Measurements from ENCODE around the gene EID2B. TPM values are rescaled to one million over a fixed set of nuclear protein-coding genes. Genes with fewer than 3 reads are reported as not detected.

EID2B gene
- total RNA-seq, 2 experiments from 2014 or later, result 4.7 to 7.4 TPM

GRCh38 chr19:39544911-39545310 lies 12.3 kb upstream of the EID2B start:
- Mint-ChIP-seq H3K27me3 (peaks cover 2% of the 10 kb centered on the region), H3K27ac (peak overlapping the region; percentile 58), H3K9me3 (ENCODE audit: low read depth) (no peaks in the 10 kb centered on the region), H3K4me3 (no peak overlapping the region), H3K4me1 (peaks cover 34% of the 10 kb centered on the region), H3K36me3 (no peaks in the 10 kb centered on the region)
- DNase-seq (no peak), ATAC-seq (no peak)
- CTCF ChIA-PET, result interaction anchor here (1.4 to 2.0 kb wide), 2 partner anchors 10 to 127 kb away, joined by 5 to 6 read pairs; no protein-coding TSS in a partner anchor

GRCh38 chr19:39544226-39544903 lies 11.7 kb upstream of the EID2B start:
- CTCF ChIA-PET, result interaction anchor here (1.4 to 2.0 kb wide), 3 partner anchors 10 to 127 kb away, joined by 5 to 6 read pairs (median 6); partner anchors contain the start of gene EID2B
- Mint-ChIP-seq H3K4me1 (peaks cover 34% of the 10 kb centered on the region), H3K36me3 (no peaks in the 10 kb centered on the region), H3K9me3 (ENCODE audit: low read depth) (no peaks in the 10 kb centered on the region), H3K4me3 (no peak overlapping the region), H3K27ac (peak overlapping the region; percentile 58), H3K27me3 (peaks cover 2% of the 10 kb centered on the region)
- ATAC-seq, result no peak
- DNase-seq, result no peak

- Mint-ChIP-seq H3K27me3 (peaks cover 2% of the 10 kb centered on the region), H3K27ac (no peak overlapping the region), H3K36me3 (peaks cover under 1% of the 10 kb centered on the region), H3K9me3 (ENCODE audit: low read depth) (no peaks in the 10 kb centered on the region), H3K4me1 (peaks cover 41% of the 10 kb centered on the region), H3K4me3 (no peak overlapping the region)
- DNase-seq, result no peak
- ATAC-seq, result no peak
- CTCF ChIA-PET, result interaction anchor here (1.6 kb wide), 1 partner anchor 11 kb away, joined by 6 read pairs; the partner anchor contains the start of gene EID2B
Measured at GRCh38 chr19:39543477-39543857, 10.8 kb upstream of the EID2B start.

- no peaks in the 10 kb centered on the region for H3K9me3 Mint-ChIP-seq (ENCODE audit: low read depth)
- H3K36me3 Mint-ChIP-seq, result peaks cover 9% of the 10 kb centered on the region
Measured at GRCh38 chr19:39542206-39542605, 9.6 kb upstream of the EID2B start.

GRCh38 chr19:39540333-39540673 lies 7.7 kb upstream of the EID2B start:
- peaks cover 50% of the 10 kb centered on the region for H3K4me1 Mint-ChIP-seq
- H3K36me3 Mint-ChIP-seq, result peaks cover 14% of the 10 kb centered on the region
- DNase-seq (no peak), ATAC-seq (no peak)
- CTCF ChIA-PET, result interaction anchor here (0.6 to 2.3 kb wide), 7 partner anchors 12 to 961 kb away, joined by 3 to 10 read pairs (median 4); partner anchors contain the start of gene SUPT5H
- H3K27ac Mint-ChIP-seq, result peak overlapping the region; percentile 91
- peaks cover 2% of the 10 kb centered on the region for H3K27me3 Mint-ChIP-seq
- no peaks in the 10 kb centered on the region for H3K9me3 Mint-ChIP-seq (ENCODE audit: low read depth)
- peak overlapping the region; percentile 84 for H3K4me3 Mint-ChIP-seq

More at GRCh38 chr19:39542206-39542605, 9.6 kb upstream of the EID2B start:
- Mint-ChIP-seq H3K27me3 (peaks cover 2% of the 10 kb centered on the region), H3K4me3 (no peak overlapping the region), H3K27ac (no peak overlapping the region), H3K4me1 (peaks cover 51% of the 10 kb centered on the region)
- no peak for ATAC-seq
- no peak for DNase-seq
- CTCF ChIA-PET, result interaction anchor here (1.1 to 2.3 kb wide), 5 partner anchors 9 to 129 kb away, joined by 3 to 10 read pairs (median 7); partner anchors contain the start of gene EID2B

GRCh38 chr19:39539518-39540332 lies 7.1 kb upstream of the EID2B start, which contains the start of gene EID2:
Gene EID2, minus strand, starts transcription at chr19:39540161. Its CDS starts 82 bp downstream, at chr19:39540079.
- H3K4me3 Mint-ChIP-seq, result peak within 1 kb of the TSS; percentile 84
- H3K9me3 Mint-ChIP-seq (ENCODE audit: low read depth), result no peaks in the 10 kb centered on the region
- peaks cover 14% of the 10 kb centered on the region for H3K36me3 Mint-ChIP-seq
- peak; percentile 96 for DNase-seq
- peak within 1 kb of the TSS; percentile 91 for H3K27ac Mint-ChIP-seq
- peaks cover 2% of the 10 kb centered on the region for H3K27me3 Mint-ChIP-seq
- H3K4me1 Mint-ChIP-seq, result peaks cover 46% of the 10 kb centered on the region
- peak; percentile 95 for ATAC-seq
- CTCF ChIA-PET, result interaction anchor here (0.6 to 1.9 kb wide), 12 partner anchors 11 to 961 kb away, joined by 3 to 6 read pairs (median 4); partner anchors contain the start of genes GMFG, RPS16 and SUPT5H

- DNase-seq (no peak), ATAC-seq (peak; percentile 2)
- Mint-ChIP-seq H3K4me1 (peaks cover 41% of the 10 kb centered on the region), H3K27me3 (peaks cover 2% of the 10 kb centered on the region), H3K27ac (peak overlapping the region; percentile 84), H3K4me3 (peak overlapping the region; percentile 84), H3K9me3 (ENCODE audit: low read depth) (no peaks in the 10 kb centered on the region), H3K36me3 (peaks cover 14% of the 10 kb centered on the region)
- CTCF ChIA-PET, result interaction anchor here (0.6 to 1.9 kb wide), 11 partner anchors 11 to 203 kb away, joined by 3 to 6 read pairs (median 4); partner anchors contain the start of genes GMFG and RPS16
Measured at GRCh38 chr19:39539165-39539517, 6.5 kb upstream of the EID2B start.

- ATAC-seq (no peak), DNase-seq (no peak)
- peaks cover 15% of the 10 kb centered on the region for H3K36me3 Mint-ChIP-seq
- peaks cover 37% of the 10 kb centered on the region for H3K4me1 Mint-ChIP-seq
- no peaks in the 10 kb centered on the region for H3K27me3 Mint-ChIP-seq
- H3K4me3 Mint-ChIP-seq, result no peak overlapping the region
- CTCF ChIA-PET, result interaction anchor here (1.0 to 4.7 kb wide), 11 partner anchors 8 to 423 kb away, joined by 3 to 59 read pairs (median 7); partner anchors contain the start of genes MED29, PAF1 and SUPT5H
- no peak overlapping the region for H3K27ac Mint-ChIP-seq
- no peaks in the 10 kb centered on the region for H3K9me3 Mint-ChIP-seq (ENCODE audit: low read depth)
Measured at GRCh38 chr19:39533791-39534190, 1.1 kb upstream of the EID2B start.

- H3K4me3 Mint-ChIP-seq, result peak overlapping the region; percentile 91
- H3K36me3 Mint-ChIP-seq, result peaks cover 14% of the 10 kb centered on the region
- no peaks in the 10 kb centered on the region for H3K9me3 Mint-ChIP-seq (ENCODE audit: low read depth)
- DNase-seq (no peak), ATAC-seq (peak; percentile 22)
- peaks cover 31% of the 10 kb centered on the region for H3K4me1 Mint-ChIP-seq
- peak overlapping the region; percentile 87 for H3K27ac Mint-ChIP-seq
- CTCF ChIA-PET, result interaction anchor here (0.9 to 4.7 kb wide), 27 partner anchors 9 to 423 kb away, joined by 3 to 59 read pairs (median 4); partner anchors contain the start of genes MED29, PAF1, PAK4 and PLEKHG2
- H3K27me3 Mint-ChIP-seq, result no peaks in the 10 kb centered on the region
Measured at GRCh38 chr19:39533003-39533512, 406 bp upstream of the EID2B start.

GRCh38 chr19:39531834-39532232 lies 819 bp downstream of the EID2B start:
- no peaks in the 10 kb centered on the region for H3K27me3 Mint-ChIP-seq
- CTCF ChIA-PET, result interaction anchor here (0.8 to 4.7 kb wide), 19 partner anchors 10 to 410 kb away, joined by 3 to 59 read pairs (median 7); partner anchors contain the start of genes PAK4, RPS16 and SUPT5H
- ATAC-seq (no peak), DNase-seq (no peak)
- no peaks in the 10 kb centered on the region for H3K9me3 Mint-ChIP-seq (ENCODE audit: low read depth)
- peak overlapping the region; percentile 87 for H3K27ac Mint-ChIP-seq
- peaks cover 23% of the 10 kb centered on the region for H3K4me1 Mint-ChIP-seq
- peaks cover 9% of the 10 kb centered on the region for H3K36me3 Mint-ChIP-seq
- peak overlapping the region; percentile 91 for H3K4me3 Mint-ChIP-seq

- no peak for DNase-seq
- H3K4me1 Mint-ChIP-seq, result no peaks in the 10 kb centered on the region
- CTCF ChIA-PET, result interaction anchor here (0.8 to 1.4 kb wide), 3 partner anchors 10 to 268 kb away, joined by 3 to 4 read pairs (median 3); no protein-coding TSS in a partner anchor
- no peak overlapping the region for H3K27ac Mint-ChIP-seq
- H3K9me3 Mint-ChIP-seq (ENCODE audit: low read depth), result no peaks in the 10 kb centered on the region
- H3K36me3 Mint-ChIP-seq, result peaks cover 9% of the 10 kb centered on the region
- no peaks in the 10 kb centered on the region for H3K27me3 Mint-ChIP-seq
- no peak overlapping the region for H3K4me3 Mint-ChIP-seq
- ATAC-seq, result no peak
Measured at GRCh38 chr19:39525205-39525604, 7.4 kb downstream of the EID2B start.

GRCh38 chr19:39524495-39524894 lies 8.2 kb downstream of the EID2B start:
- ATAC-seq, result no peak
- Mint-ChIP-seq H3K9me3 (ENCODE audit: low read depth) (no peaks in the 10 kb centered on the region), H3K27ac (no peak overlapping the region), H3K36me3 (peaks cover 9% of the 10 kb centered on the region), H3K4me1 (no peaks in the 10 kb centered on the region), H3K27me3 (no peaks in the 10 kb centered on the region), H3K4me3 (no peak overlapping the region)
- CTCF ChIA-PET, result interaction anchor here (1.4 kb wide), 1 partner anchor 9 kb away, joined by 4 read pairs; no protein-coding TSS in a partner anchor
- DNase-seq, result no peak
